Measurements from ENCODE around the gene STAT3. TPM values are rescaled to one million over a fixed set of nuclear protein-coding genes. Genes with fewer than 3 reads are reported as not detected.

STAT3 gene
- total and polyA plus RNA-seq, 2 of the 13 experiments (the other 11 are each of a cell fraction or from before 2014, with no cell fraction given) = 61.8 to 62.4 TPM

DNA sequence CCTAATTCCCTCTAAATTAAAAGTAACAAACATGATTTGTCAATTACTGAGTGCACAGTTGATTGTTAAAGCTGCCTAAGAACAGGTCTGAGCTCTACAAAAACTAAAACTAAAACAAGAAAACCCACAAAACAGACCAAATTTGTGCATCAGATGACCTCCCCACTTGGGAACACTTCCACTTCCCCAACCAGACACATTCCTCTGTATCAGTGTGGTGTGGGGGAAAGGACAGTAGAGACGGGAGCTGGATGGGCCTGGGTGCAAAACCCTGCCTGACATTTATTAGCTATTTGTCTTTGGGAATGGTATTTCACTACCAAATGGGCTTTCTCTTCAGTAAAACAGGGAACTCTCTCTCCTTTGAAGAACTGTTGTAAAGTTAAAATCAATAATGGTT is 29.8 kb downstream of the STAT3 start:
- in situ Hi-C loops (cut with HindIII; ENCODE audit: extremely low pct_ligation_motif_present, low pct_unique_long_range_greater_than_20kb) = no loop called here
- POLR2A ChIA-PET = interaction anchor here (0.7 to 1.0 kb wide), 3 partner anchors 31 to 65 kb away, joined by 3 to 4 read pairs (median 3); partner anchors contain the start of genes CAVIN1 and STAT3

DNA sequence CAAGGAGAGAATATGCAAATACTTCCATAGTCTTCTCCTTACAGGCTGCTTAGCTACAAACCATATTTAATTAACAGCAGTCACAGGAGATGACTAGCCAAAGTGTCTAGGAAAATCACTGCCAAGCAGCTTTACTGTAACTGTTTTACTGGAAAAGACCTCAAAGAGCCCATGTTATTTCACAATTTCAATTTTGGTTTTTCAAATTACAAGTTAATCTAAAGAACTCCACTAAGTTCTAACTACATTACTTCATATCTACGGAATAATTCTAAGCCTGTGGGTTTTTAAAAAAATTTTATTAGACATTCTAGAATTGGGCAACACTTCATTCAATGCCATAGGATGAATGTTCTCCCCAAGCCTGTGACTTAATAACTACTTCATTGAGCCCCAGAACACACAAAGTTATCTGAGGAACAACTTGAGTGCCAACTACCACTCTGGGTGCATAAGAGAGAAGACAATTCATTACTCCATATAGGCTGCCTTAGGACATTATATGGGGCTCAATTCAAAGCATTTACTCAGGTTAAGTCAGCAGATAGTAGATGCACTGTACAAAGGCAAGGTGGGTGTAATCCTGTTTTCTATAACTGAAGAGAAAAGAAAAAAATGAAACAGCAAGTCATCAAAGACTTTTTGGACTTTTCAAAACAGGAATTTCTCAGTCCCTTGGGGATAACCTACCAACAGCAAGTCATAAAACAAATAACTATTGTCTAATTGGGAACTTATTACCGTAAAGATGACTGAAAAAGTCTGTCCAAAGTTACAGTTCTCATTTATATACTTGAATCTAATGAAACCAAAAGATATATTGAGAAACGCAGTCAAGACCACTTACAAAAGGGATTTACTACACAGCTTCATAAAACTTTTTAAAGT is 33.0 kb downstream of the STAT3 start:
- H3K27ac ChIP-seq (ENCODE audit: extremely low read length, insufficient read depth, low read length) = no peak overlapping the region
- ChIA-PET POLR2A (no interaction called here), CTCF (ENCODE audit: low intra/inter-chr PET ratio, low total read pairs) (no interaction called here)
- H3K9ac ChIP-seq (ENCODE audit: insufficient read depth, low read depth, low read length) = no peak overlapping the region
- in situ Hi-C loops (cut with HindIII; ENCODE audit: extremely low pct_ligation_motif_present, low pct_unique_long_range_greater_than_20kb) (no loop called here), intact Hi-C loops (cut with micrococcal nuclease; ENCODE audit: unreplicated experiment) (no loop called here)
- no peaks in the 10 kb centered on the region for H3K27me3 ChIP-seq (ENCODE audit: control insufficient read depth in 1 of 2, insufficient read depth in 2 of 2, low read length in 2 of 2)
- ATAC-seq (no peak), FAIRE-seq (no peak), DNase-seq (ENCODE audit: low spot score) (no peak)
- BruUV-seq (replicated peaks) = no TSS peak
- 97% methylated on average over 3 of the region's 3 CpGs for WGBS (ENCODE audit: low lambda C conversion rate)
- H4K20me1 ChIP-seq (ENCODE audit: insufficient read depth, low read length) = peaks cover 20% of the 10 kb centered on the region; the same call in 1 of the 2 replicates
- peaks cover 13% of the 10 kb centered on the region for H3K4me1 ChIP-seq (ENCODE audit: insufficient read depth, low read length)
- H2AFZ ChIP-seq (ENCODE audit: low read length) = no peak overlapping the region
- H3K4me3 ChIP-seq (replicated peaks in 1 of 3; ENCODE audit: insufficient read depth in 1 of 3, low read depth in 2 of 3, low read length in 3 of 3) = no peak overlapping the region
- H3K9me3 ChIP-seq (ENCODE audit: low read length) = no peaks in the 10 kb centered on the region
- H3K36me3 ChIP-seq (replicated peaks in 1 of 2; ENCODE audit: control insufficient read depth in 1 of 2, insufficient read depth in 2 of 2, low read length in 2 of 2) = peaks cover 0 to 2% of the 10 kb centered on the region in 2 experiments; a peak in 3 of 5 replicates
- peaks cover 64% of the 10 kb centered on the region for H3K79me2 ChIP-seq (ENCODE audit: insufficient read depth, low read length)
- no peak overlapping the region for H3K4me2 ChIP-seq (ENCODE audit: low read depth, low read length)
- no peak for TF ChIP-seq SMAD3 (CRISPR knock-in tag; IDR thresholded peaks at IDR 0.05)
- TF ChIP-seq, protein P1, sequence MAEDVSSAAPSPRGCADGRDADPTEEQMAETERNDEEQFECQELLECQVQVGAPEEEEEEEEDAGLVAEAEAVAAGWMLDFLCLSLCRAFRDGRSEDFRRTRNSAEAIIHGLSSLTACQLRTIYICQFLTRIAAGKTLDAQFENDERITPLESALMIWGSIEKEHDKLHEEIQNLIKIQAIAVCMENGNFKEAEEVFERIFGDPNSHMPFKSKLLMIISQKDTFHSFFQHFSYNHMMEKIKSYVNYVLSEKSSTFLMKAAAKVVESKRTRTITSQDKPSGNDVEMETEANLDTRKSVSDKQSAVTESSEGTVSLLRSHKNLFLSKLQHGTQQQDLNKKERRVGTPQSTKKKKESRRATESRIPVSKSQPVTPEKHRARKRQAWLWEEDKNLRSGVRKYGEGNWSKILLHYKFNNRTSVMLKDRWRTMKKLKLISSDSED (CRISPR knock-in tag; IDR thresholded peaks at IDR 0.05) = no peak

More for the DNA sequence above, 29.8 kb downstream of the STAT3 start:
- no peaks in the 10 kb centered on the region for H3K9me3 ChIP-seq (ENCODE audit: low read length)
- peaks cover 27% of the 10 kb centered on the region; the same call in 1 of the 2 replicates for H4K20me1 ChIP-seq (ENCODE audit: insufficient read depth, low read length)
- TF ChIP-seq, protein P2, sequence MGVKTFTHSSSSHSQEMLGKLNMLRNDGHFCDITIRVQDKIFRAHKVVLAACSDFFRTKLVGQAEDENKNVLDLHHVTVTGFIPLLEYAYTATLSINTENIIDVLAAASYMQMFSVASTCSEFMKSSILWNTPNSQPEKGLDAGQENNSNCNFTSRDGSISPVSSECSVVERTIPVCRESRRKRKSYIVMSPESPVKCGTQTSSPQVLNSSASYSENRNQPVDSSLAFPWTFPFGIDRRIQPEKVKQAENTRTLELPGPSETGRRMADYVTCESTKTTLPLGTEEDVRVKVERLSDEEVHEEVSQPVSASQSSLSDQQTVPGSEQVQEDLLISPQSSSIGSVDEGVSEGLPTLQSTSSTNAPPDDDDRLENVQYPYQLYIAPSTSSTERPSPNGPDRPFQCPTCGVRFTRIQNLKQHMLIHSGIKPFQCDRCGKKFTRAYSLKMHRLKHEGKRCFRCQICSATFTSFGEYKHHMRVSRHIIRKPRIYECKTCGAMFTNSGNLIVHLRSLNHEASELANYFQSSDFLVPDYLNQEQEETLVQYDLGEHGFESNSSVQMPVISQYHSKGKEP (CRISPR knock-in tag; IDR thresholded peaks at IDR 0.05) = no peak
- no peak for TF ChIP-seq ZNF562 (CRISPR knock-in tag; IDR thresholded peaks at IDR 0.05; ENCODE audit: borderline replicate concordance)
- peaks cover 28% of the 10 kb centered on the region for H3K4me1 ChIP-seq (ENCODE audit: insufficient read depth, low read length)
- no peak overlapping the region for H3K4me2 ChIP-seq (ENCODE audit: low read depth, low read length)
- peaks cover 0 to 2% of the 10 kb centered on the region in 2 experiments; a peak in 3 of 5 replicates for H3K36me3 ChIP-seq (replicated peaks in 1 of 2; ENCODE audit: control insufficient read depth in 1 of 2, insufficient read depth in 2 of 2, low read length in 2 of 2)
- 93% methylated on average over 1 of the region's 1 CpG for WGBS (ENCODE audit: low lambda C conversion rate)
- peaks cover 76% of the 10 kb centered on the region for H3K79me2 ChIP-seq (ENCODE audit: insufficient read depth, low read length)
- no peak for DNase-seq (ENCODE audit: low spot score)
- H3K27me3 ChIP-seq (ENCODE audit: control insufficient read depth in 1 of 2, insufficient read depth in 2 of 2, low read length in 2 of 2) = no peaks in the 10 kb centered on the region
- H2AFZ ChIP-seq (ENCODE audit: low read length) = no peak overlapping the region
- ATAC-seq = no peak
- FAIRE-seq = no peak
- no peak overlapping the region for H3K27ac ChIP-seq (ENCODE audit: extremely low read length, insufficient read depth, low read length)
- intact Hi-C loops (cut with micrococcal nuclease; ENCODE audit: unreplicated experiment) = no loop called here
- CTCF ChIA-PET (ENCODE audit: low intra/inter-chr PET ratio, low total read pairs) = no interaction called here
- H3K4me3 ChIP-seq (replicated peaks in 1 of 3; ENCODE audit: insufficient read depth in 1 of 3, low read depth in 2 of 3, low read length in 3 of 3) = no peak overlapping the region
- H3K9ac ChIP-seq (ENCODE audit: insufficient read depth, low read depth, low read length) = no peak overlapping the region
- BruUV-seq (replicated peaks) = no TSS peak
